HuH-7 (cell line): ENCODE data around the gene ALLC.

Experiments
- DNase-seq: peaks from one replicate; pipeline ENCODE4 v3.0.0; 2011; ENCODE audit warnings: low spot score

The ALLC gene

DNA sequence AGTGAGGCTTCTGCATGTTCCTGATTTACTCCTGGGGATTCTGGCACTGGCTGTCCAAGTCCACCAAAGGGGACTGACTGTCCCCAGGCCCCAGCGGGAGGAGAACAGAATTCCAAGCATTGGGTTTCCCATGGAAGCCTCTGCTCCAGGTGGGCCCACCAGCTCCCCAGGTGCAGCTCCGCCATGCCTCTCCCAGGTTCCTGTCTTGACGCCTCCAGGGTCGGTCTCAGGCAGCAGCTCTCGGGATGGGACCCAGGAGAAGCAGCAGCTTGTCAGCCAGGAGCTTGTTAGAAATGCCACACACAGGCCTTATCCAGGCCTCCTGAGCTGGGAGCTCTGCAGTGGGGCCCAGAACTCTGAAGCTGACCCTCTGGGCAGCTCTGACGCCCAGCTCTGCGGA lies 93.3 kb downstream of the ALLC start:
- no peak for DNase-seq

DNA sequence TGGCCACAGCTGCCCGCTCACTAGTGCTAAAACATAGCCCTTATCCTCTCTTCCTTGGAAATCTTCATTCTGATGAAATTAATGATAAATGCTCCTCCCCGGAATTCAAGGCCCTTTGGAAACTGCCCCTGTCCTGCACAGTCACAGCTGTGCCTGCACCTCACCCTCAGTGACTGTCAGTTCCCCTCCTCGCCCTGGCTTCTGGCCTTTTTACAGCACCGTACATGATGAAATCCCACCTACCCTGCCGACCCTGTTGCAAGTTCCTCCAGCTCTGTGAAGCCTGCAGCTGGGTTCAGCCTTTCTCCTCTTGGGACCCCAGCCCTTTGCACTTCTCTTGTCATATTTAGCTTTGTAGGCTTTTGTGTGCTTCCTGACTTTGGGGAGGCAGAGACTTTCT lies 93.8 kb downstream of the ALLC start:
- no peak for DNase-seq
